HepG2 (cell line): Measurements from ENCODE around the gene IQCN. TPM values are rescaled to one million over a fixed set of nuclear protein-coding genes. Genes with fewer than 3 reads are reported as not detected.
A peak's percentile ranks its signal among the peaks of the same experiment; 100 is the strongest.

Experiments used
- AKAP8 ChIP-seq: sonication (generic); formaldehyde crosslinking; IDR thresholded peaks from 2 replicates; pipeline ENCODE4 v1.5.1; 2020; ENCODE audit warnings: mild to moderate bottlenecking, missing genetic modification reagents
- BCL3 ChIP-seq: sonication (generic); formaldehyde crosslinking; IDR thresholded peaks from 2 replicates; pipeline ENCODE4 v1.5.1; 2020; ENCODE audit warnings: mild to moderate bottlenecking, missing genetic modification reagents, moderate library complexity
- BCLAF1 ChIP-seq: fragments of 450-650 bp; IDR thresholded peaks from 2 replicates; pipeline ENCODE4 v1.6.1; 2017; ENCODE audit warnings: mild to moderate bottlenecking
- CHD4 ChIP-seq: fragments of 200-600 bp; sonication (generic); IDR thresholded peaks from 2 replicates; pipeline ENCODE4 v1.7.0; 2017; ENCODE audit warnings: mild to moderate bottlenecking, low read length, borderline replicate concordance
- FLYWCH1 ChIP-seq: sonication (generic); formaldehyde crosslinking; IDR thresholded peaks from 2 replicates; pipeline ENCODE4 v1.8.1; 2023; ENCODE audit warnings: mild to moderate bottlenecking, missing genetic modification reagents
- IKZF4 ChIP-seq: sonication (generic); formaldehyde crosslinking; IDR thresholded peaks from 2 replicates; pipeline ENCODE4 v1.5.1; 2020; ENCODE audit warnings: borderline replicate concordance, mild to moderate bottlenecking, low read depth, missing genetic modification reagents; ENCODE audit errors: not compliant biosample characterization
- MATR3 ChIP-seq: sonication (generic); formaldehyde crosslinking; IDR thresholded peaks from 2 replicates; pipeline ENCODE4 v1.4.0; 2020; ENCODE audit warnings: missing genetic modification reagents
- MXD1 ChIP-seq: sonication (generic); formaldehyde crosslinking; IDR thresholded peaks from 2 replicates; pipeline ENCODE4 v1.4.0; 2020; ENCODE audit warnings: mild to moderate bottlenecking, missing genetic modification reagents
- NKX3-1 ChIP-seq: sonication (generic); formaldehyde crosslinking; IDR thresholded peaks from 2 replicates; pipeline ENCODE4 v1.5.0; 2020; ENCODE audit warnings: missing genetic modification reagents
- SMC3 ChIP-seq: IDR thresholded peaks from 2 replicates; pipeline ENCODE4 v1.6.1; 2011; ENCODE audit warnings: low read length, improper control_type of control experiment
- SP5 ChIP-seq: IDR thresholded peaks from 2 replicates; pipeline ENCODE4 v1.6.1; 2016; ENCODE audit warnings: low read depth, borderline replicate concordance
- ZBTB20 ChIP-seq: sonication (generic); formaldehyde crosslinking; IDR thresholded peaks from 2 replicates; pipeline ENCODE4 v1.8.1; 2023; ENCODE audit warnings: missing genetic modification reagents, low read depth, mild to moderate bottlenecking, borderline replicate concordance
- ZFX ChIP-seq: sonication (generic); formaldehyde crosslinking; IDR thresholded peaks from 2 replicates; pipeline ENCODE4 v1.4.0; 2020; ENCODE audit warnings: mild to moderate bottlenecking, low read depth, missing genetic modification reagents, moderate library complexity
- ZIK1 ChIP-seq: sonication (generic); formaldehyde crosslinking; IDR thresholded peaks from 2 replicates; pipeline ENCODE4 v1.5.0; 2020; ENCODE audit warnings: mild to moderate bottlenecking, low read depth, missing genetic modification reagents, borderline replicate concordance
- ZNF329 ChIP-seq: sonication (generic); formaldehyde crosslinking; IDR thresholded peaks from 2 replicates; pipeline ENCODE4 v1.9.0; 2021; ENCODE audit warnings: low read depth, mild to moderate bottlenecking, missing genetic modification reagents
- ZNF367 ChIP-seq: sonication (generic); formaldehyde crosslinking; IDR thresholded peaks from 2 replicates; pipeline ENCODE4 v1.4.0; 2020; ENCODE audit warnings: missing genetic modification reagents, borderline replicate concordance
- ZSCAN31 ChIP-seq: sonication (generic); formaldehyde crosslinking; IDR thresholded peaks from 2 replicates; pipeline ENCODE4 v1.5.0; 2020; ENCODE audit warnings: low read depth, mild to moderate bottlenecking, missing genetic modification reagents
- polyA plus RNA-seq, 8 experiments: library from polyadenylated mRNA; depleted of rRNA in 3 of 8; stranded (reverse) in 7 of 8; unstranded in 1 of 8; fragments of >200 nt; fragmentation: Illumina TruSeq in 4 of 8; extraction: Trizol in 4 of 8; gene quantifications; 2 replicates each; pipeline versions ENCODE4 v1.2.1 to v1.2.3, GENCODE V29; 2011 to 2016; ENCODE audit warnings: low read depth in 4 of 8, missing spikeins in 1 of 8, mixed read lengths in 1 of 8; ENCODE audit not compliant: insufficient read depth in 1 of 8
- total RNA-seq, 5 experiments: library from RNA; depleted of rRNA; stranded (reverse); fragments of >200 nt; fragmentation: Illumina TruSeq; extraction: Trizol; gene quantifications; 2 replicates each; pipeline ENCODE4 v1.2.3, GENCODE V29; 2016; ENCODE audit warnings: low read depth in 1 of 5
- TF ChIP-seq, protein P1 (sequence below), 2 experiments: sonication (generic) in 1 of 2; formaldehyde crosslinking in 1 of 2; IDR thresholded peaks; 2 replicates each; pipeline versions ENCODE4 v1.5.1 to v1.6.1; 2011 to 2020; ENCODE audit warnings: borderline replicate concordance in 1 of 2, low read depth in 1 of 2, low read length in 1 of 2, mild to moderate bottlenecking in 1 of 2, missing genetic modification reagents in 1 of 2, moderate library complexity in 1 of 2
- TF ChIP-seq, protein P2 (sequence below): sonication (generic); formaldehyde crosslinking; IDR thresholded peaks from 2 replicates; pipeline ENCODE4 v1.8.0; 2023; ENCODE audit warnings: mild to moderate bottlenecking, missing genetic modification reagents

Gene IQCN
- total and polyA plus RNA-seq, 2 of the 13 experiments (the other 11 are each of a cell fraction or from before 2014, with no cell fraction given) = 0.04 to 0.18 TPM

DNA sequence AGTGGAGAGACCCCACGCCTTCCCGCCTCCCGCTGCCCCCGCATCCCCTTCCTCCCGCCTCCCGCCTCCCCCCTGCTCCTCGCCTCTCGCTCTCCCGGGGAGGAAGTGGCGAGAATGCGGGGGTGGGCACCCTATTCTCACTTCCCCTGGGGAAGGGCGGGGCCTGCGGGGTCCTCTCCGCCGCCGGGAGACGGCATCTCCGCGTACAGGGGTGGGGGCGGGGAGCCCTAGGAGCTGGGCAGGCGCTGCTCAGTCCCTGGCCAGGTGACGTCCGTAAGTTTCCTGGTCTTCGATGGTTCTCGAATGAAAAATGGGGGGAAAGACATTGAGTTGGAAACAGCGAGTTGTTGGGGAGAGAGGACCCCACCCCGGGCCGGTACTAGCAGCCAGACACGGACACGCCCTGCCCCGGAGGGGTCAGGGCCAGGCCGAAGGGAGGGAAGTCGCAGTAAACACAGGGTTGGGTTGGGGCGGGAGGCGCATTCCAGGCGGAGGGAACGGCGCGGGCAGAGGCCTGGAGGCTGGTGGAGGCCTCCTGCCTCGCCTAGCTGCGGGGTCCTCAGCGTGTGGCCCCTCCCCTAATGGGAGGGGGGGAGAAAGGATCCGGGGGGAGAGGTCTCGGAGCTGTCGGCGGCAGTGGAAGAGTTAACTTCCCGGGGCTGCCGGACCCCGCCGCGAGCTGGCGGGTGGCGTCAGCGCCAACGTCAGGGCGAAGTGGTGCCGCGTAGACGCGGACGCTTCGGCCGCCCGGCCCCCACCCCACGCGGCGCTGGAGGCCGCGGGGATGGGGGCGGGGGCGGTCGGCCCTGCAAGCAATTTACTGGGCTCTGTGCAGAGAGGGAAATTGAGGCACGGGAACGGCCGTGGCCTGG, 17.6 kb upstream of the IQCN start (continued):
- TF ChIP-seq MXD1 (CRISPR knock-in tag) = no peak
- no peak for TF ChIP-seq ZNF367
- TF ChIP-seq, protein P1, sequence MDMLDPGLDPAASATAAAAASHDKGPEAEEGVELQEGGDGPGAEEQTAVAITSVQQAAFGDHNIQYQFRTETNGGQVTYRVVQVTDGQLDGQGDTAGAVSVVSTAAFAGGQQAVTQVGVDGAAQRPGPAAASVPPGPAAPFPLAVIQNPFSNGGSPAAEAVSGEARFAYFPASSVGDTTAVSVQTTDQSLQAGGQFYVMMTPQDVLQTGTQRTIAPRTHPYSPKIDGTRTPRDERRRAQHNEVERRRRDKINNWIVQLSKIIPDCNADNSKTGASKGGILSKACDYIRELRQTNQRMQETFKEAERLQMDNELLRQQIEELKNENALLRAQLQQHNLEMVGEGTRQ (IDR thresholded peaks at IDR 0.05; ENCODE audit: low read depth, low read length) = no peak
- TF ChIP-seq, protein P1 (CRISPR knock-in tag; IDR thresholded peaks at IDR 0.05; ENCODE audit: borderline replicate concordance) = no peak
- no peak for TF ChIP-seq CHD4
- TF ChIP-seq MATR3 (CRISPR knock-in tag) = no peak
- peak; percentile 24; the same call in 1 of the 2 replicates for TF ChIP-seq SP5
- TF ChIP-seq NKX3-1 (CRISPR knock-in tag) = 0 out of 2 replicates have a peak, but pooled peaks have one; percentile 24
- no peak for TF ChIP-seq BCLAF1
- no peak for TF ChIP-seq SMC3
- peak; percentile 29; the same call in 1 of the 2 replicates for TF ChIP-seq AKAP8 (CRISPR knock-in tag)
- no peak for TF ChIP-seq FLYWCH1
- peak; percentile 30; the same call in 1 of the 2 replicates for TF ChIP-seq BCL3 (CRISPR knock-in tag)
- no peak for TF ChIP-seq ZNF329 (CRISPR knock-in tag)
- peak; percentile 63; the same call in 1 of the 2 replicates for TF ChIP-seq ZBTB20
- peak; percentile 80 for TF ChIP-seq ZFX
- no peak for TF ChIP-seq ZSCAN31
- TF ChIP-seq, protein P2, sequence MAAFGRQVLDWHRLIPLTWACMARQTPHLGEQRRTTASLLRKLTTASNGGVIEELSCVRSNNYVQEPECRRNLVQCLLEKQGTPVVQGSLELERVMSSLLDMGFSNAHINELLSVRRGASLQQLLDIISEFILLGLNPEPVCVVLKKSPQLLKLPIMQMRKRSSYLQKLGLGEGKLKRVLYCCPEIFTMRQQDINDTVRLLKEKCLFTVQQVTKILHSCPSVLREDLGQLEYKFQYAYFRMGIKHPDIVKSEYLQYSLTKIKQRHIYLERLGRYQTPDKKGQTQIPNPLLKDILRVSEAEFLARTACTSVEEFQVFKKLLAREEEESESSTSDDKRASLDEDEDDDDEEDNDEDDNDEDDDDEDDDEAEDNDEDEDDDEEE = no peak
- no peak for TF ChIP-seq IKZF4 (CRISPR knock-in tag)
- 0 out of 2 replicates have a peak, but pooled peaks have one; percentile 45 for TF ChIP-seq ZIK1 (CRISPR knock-in tag)
